Amniotic stem cell (primary cell): ENCODE data around the gene CYP2W1.

Experiments
- DNase-seq: peaks from one replicate; lab custom pipeline; 2025; lab: John Stamatoyannopoulos, UW

Gene CYP2W1

GRCh38 chr7:1016577-1017531 is 33.9 kb downstream of the CYP2W1 start:
- DNase-seq: no peak

GRCh38 chr7:1017586-1018333 is 34.8 kb downstream of the CYP2W1 start:
- DNase-seq: no peak

GRCh38 chr7:1018334-1018695 is 35.3 kb downstream of the CYP2W1 start:
- DNase-seq: no peak

GRCh38 chr7:1019255-1019785 is 36.3 kb downstream of the CYP2W1 start:
- no peak for DNase-seq

GRCh38 chr7:1019789-1020610 is 37.0 kb downstream of the CYP2W1 start:
- no peak for DNase-seq

GRCh38 chr7:1020849-1021251 is 37.9 kb downstream of the CYP2W1 start:
- DNase-seq: no peak

- DNase-seq: no peak
Measured at GRCh38 chr7:1021366-1021765, 38.4 kb downstream of the CYP2W1 start.

- DNase-seq: no peak
Measured at GRCh38 chr7:1021931-1022330, 39.0 kb downstream of the CYP2W1 start.

- no peak for DNase-seq
Measured at GRCh38 chr7:1022356-1022755, 39.4 kb downstream of the CYP2W1 start.

GRCh38 chr7:1022801-1023465 is 40.0 kb downstream of the CYP2W1 start:
- DNase-seq: no peak

- DNase-seq: no peak
Measured at GRCh38 chr7:1024331-1024841, 41.4 kb downstream of the CYP2W1 start.

GRCh38 chr7:1024876-1025742 is 42.1 kb downstream of the CYP2W1 start:
- no peak for DNase-seq

GRCh38 chr7:1025743-1026581 is 43.0 kb downstream of the CYP2W1 start:
- no peak for DNase-seq

- no peak for DNase-seq
Measured at GRCh38 chr7:1026721-1027161, 43.8 kb downstream of the CYP2W1 start.

- DNase-seq: peak; percentile 9
Measured at GRCh38 chr7:1027242-1028043, 44.5 kb downstream of the CYP2W1 start.

GRCh38 chr7:1028044-1028770 is 45.2 kb downstream of the CYP2W1 start:
- peak; percentile 77 for DNase-seq

GRCh38 chr7:1028775-1029636 is 46.0 kb downstream of the CYP2W1 start:
- DNase-seq: peak; percentile 88
